SU-DHL-6 (cell line): ENCODE measurements around the gene SAMD7.

Experiments
- EZH2phosphoT487 ChIP-seq: fragments of 200-600 bp; sonication (generic), shearing (Covaris generic); conservative IDR thresholded peaks from 2 replicates; pipeline ENCODE4 v1.6.1; 2018; ENCODE audit warnings: mild to moderate bottlenecking, antibody characterized with exemption, low read length, moderate library complexity, mixed read lengths
- TF ChIP-seq, protein P1 (sequence below): fragments of 200-600 bp; sonication (generic); IDR thresholded peaks from one replicate; pipeline ENCODE4 v1.5.1; 2017; ENCODE audit warnings: antibody characterized with exemption, mild to moderate bottlenecking, low read length, moderate library complexity; ENCODE audit not compliant: insufficient read depth, poor library complexity, severe bottlenecking

DNA sequence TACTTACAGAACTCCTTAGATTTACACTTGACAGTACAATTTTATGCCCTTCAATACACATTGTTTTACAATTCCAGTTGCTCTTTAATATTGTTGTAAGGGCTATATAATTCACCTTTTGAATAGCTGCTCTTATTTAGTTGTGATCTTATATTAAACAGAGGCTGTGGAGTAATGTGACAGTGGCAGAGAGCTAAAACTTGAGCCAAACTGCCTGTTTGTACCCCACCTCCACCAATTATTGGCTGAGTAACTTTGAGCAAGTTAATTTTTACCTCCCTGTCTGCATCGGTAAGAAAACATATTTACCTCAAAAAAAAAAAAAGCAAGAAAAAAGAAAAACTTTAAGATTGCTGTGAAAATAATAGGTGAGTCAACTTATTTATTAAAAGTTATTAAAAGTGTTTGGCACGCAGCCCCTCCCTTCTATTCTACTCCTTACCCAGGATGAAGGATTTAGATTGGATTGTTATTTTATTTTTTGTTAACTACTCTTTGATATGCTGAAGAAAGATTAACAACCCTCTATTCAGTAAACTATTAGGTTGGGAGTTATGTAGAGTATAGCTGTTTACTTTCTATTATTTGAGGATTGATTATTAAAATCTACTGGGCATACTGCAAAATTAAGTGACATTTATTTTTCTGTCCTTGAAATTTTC is 57.0 kb downstream of the SAMD7 start:
- TF ChIP-seq, protein P1, sequence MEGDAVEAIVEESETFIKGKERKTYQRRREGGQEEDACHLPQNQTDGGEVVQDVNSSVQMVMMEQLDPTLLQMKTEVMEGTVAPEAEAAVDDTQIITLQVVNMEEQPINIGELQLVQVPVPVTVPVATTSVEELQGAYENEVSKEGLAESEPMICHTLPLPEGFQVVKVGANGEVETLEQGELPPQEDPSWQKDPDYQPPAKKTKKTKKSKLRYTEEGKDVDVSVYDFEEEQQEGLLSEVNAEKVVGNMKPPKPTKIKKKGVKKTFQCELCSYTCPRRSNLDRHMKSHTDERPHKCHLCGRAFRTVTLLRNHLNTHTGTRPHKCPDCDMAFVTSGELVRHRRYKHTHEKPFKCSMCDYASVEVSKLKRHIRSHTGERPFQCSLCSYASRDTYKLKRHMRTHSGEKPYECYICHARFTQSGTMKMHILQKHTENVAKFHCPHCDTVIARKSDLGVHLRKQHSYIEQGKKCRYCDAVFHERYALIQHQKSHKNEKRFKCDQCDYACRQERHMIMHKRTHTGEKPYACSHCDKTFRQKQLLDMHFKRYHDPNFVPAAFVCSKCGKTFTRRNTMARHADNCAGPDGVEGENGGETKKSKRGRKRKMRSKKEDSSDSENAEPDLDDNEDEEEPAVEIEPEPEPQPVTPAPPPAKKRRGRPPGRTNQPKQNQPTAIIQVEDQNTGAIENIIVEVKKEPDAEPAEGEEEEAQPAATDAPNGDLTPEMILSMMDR, result no peak
- no peak for TF ChIP-seq EZH2phosphoT487
